Ramos (cell line): ENCODE measurements around the gene CDK5RAP2.
"Not testable (repeated sequence)": the region's sequence is repeated elsewhere in the genome, so short reads cannot be mapped to it uniquely, and the experiment has no call there.

Source experiments
- in situ Hi-C: fragments of 300-500 bp; cut with MboI; formaldehyde crosslinking; loops from one replicate; pipeline ENCODE4 v1.14.3; 2022; ENCODE audit warnings: low sequenced_read_pairs; ENCODE audit not compliant: unreplicated experiment

Gene CDK5RAP2

DNA sequence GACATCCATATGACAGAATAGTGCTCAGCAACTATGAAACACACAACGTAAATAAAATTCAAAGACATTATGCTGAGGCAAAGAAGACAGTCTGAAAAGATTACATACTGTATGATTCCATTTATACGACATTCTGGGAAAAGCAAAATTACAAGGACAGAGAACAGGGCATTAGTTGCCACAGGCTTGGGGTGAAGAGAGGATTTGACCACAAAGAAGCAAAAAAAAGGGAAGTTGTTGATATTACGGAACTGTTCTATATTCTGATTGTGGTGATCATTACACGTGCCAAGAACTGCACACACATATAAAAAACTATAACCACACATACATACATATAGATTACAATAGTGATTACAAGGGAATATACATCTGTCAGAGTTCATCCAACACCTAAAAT lies 24.1 kb downstream of the CDK5RAP2 start:
- in situ Hi-C loops, result no loop called here

- in situ Hi-C loops, result not testable (repeated sequence)
These were observed 27.7 kb downstream of the CDK5RAP2 start for GRCh38 chr9:120552210-120552704.

- in situ Hi-C loops, result no loop called here
These were observed 34.0 kb downstream of the CDK5RAP2 start for GRCh38 chr9:120545701-120546550.

- in situ Hi-C loops, result no loop called here
These were observed 35.5 kb downstream of the CDK5RAP2 start for GRCh38 chr9:120544441-120544840.

DNA sequence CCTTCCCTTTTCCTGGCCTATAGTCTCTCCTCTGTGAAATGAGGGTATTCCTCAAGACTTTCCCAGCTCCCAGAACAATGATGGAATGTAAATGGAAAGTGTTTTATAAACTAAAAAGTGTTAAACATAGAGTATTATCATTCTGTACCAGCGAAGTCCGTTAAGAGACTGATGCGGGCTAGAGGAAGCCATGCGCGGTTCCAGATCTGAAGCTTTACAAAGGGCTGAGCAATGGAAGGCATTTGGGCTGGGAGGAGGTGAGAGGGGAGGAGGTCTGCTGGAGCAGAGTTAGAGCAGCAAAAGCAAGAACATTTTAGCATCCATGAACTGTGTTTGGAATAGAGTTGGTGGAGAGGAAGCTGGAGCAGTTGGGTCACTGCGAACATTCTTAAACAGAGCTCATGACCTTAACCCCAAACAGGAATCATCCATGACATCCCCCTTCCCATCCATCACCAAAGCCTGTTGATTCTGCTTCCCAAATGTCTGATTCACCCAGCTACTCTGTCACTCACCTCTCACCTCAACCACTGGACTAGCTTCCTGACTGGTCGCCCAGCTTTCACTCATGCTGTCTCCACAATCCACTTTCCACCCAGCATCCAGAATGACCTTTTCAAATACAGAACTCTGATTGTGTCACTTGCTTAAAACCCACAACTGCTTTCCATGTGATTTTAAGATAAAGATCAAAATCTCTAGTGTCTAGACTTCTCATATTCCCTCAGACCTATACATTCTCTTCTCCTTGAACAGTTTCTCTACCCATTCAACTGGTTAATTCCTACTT lies 37.1 kb downstream of the CDK5RAP2 start:
- in situ Hi-C loops, result no loop called here

DNA sequence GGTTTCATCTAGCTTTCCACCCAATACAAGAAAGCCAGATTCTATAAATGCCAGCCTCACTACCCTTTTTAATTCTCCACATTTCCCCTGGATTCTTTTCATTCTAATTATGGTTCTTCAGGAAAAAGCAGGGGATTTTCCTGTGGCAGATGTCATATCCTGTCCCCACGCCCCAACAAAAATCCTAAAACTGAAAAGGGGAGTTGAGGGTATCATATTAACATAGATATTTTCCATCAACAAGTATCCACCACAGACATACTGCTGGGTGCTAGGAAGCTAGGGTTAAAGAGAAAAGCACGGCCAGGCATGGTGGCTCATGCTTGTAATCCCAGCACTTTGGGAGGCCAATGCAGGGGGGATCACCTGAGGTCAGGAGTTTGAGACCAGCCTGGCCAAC lies 38.0 kb downstream of the CDK5RAP2 start:
- in situ Hi-C loops, result no loop called here

DNA sequence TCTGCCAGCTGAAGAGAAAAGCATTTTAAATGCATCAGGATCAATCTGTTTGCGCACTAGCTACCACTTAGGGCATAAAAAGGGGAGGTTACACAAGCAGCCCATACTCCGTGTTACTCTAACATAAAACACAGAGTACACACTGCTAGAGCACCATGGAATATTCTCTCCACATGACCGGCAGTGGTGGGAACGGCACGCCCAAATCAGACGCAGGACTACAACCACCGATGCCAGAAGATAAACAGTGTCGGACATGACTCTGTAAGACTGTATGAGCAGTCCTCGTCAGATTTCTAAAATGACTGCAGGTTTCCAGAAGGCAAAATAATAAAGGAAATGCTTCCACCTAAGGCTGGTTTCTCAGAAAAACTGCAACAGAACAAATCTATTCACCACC lies 40.0 kb downstream of the CDK5RAP2 start:
- in situ Hi-C loops, result no loop called here

GRCh38 chr9:120538339-120538738 lies 41.6 kb downstream of the CDK5RAP2 start:
- in situ Hi-C loops, result no loop called here

DNA sequence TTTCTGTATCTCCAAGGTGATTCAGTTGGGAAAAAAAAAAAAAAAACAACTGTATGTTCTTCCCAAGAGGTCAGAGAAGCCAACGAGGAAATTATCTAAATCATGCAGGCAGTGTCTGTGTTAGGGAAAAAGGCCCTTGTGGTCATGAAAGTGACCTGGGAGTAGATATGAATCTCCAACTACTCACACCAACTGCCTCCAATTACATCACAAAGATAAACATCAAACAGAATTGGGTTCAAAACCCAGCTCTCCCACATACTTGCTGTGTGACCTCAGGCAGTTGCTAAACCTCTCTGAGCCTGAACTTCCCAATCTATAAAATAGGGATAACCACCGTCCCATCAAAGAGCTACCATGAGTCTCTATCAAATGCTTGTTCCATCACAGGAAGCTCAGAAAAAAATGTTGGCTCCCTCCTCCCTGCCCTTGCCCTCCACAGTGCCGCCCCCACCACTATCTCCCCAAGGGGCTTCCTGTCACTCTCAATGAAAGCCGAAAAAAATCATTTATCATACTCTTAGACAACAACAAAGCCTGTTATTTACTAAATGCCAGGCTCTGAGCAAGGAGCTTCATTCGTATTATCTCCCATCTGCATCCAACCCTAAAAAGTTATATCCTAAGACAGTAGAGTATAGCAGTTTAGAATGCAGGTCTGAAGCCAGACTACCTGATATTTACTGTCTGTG lies 42.9 kb downstream of the CDK5RAP2 start:
- in situ Hi-C loops, result no loop called here

GRCh38 chr9:120536094-120536493 lies 43.9 kb downstream of the CDK5RAP2 start:
- in situ Hi-C loops, result no loop called here

DNA sequence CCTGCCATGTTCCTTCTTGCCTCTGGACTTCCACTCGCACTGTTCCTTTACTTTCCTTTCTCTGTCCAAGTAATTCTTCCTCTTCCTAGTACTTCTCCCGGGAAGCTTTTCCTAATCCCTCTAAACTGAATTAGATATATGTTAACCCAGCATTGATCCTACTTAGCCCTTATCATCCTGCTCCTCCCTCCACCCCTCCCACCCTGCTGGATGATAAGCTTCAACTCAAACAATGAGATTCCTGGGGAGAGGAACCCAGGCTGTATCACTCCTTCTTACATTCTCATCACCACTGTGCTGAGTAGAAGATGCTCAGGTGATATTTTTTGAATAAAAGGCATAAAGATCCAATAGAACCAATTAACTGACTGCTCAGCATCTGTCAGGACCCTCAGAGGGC lies 45.7 kb downstream of the CDK5RAP2 start:
- in situ Hi-C loops, result no loop called here

DNA sequence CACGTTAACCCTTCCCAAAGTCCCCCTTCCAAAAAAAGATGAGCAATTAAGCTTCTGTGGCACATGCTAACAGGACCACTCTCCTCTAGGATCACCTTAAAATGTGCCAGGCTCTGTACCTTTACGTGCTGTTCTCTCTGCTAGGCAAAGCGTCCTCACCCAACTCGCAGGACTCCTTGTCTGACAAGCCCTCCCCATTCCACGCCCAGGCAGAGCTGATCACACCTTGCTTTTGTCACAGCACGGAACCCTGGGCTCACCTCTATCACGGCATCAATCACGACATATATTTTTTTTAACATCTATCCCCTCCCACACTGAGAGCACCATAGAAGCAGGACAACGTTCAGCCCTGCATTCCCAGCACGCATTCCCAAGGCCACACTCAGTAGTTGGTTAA lies 47.1 kb downstream of the CDK5RAP2 start:
- in situ Hi-C loops, result no loop called here

GRCh38 chr9:120532475-120532874 lies 47.5 kb downstream of the CDK5RAP2 start:
- in situ Hi-C loops, result no loop called here

- in situ Hi-C loops, result no loop called here
These were observed 48.2 kb downstream of the CDK5RAP2 start for GRCh38 chr9:120531683-120532300.

- in situ Hi-C loops, result not testable (repeated sequence)
These were observed 49.6 kb downstream of the CDK5RAP2 start for GRCh38 chr9:120530220-120530832.

- in situ Hi-C loops, result no loop called here
These were observed 51.1 kb downstream of the CDK5RAP2 start for GRCh38 chr9:120528829-120529228.

DNA sequence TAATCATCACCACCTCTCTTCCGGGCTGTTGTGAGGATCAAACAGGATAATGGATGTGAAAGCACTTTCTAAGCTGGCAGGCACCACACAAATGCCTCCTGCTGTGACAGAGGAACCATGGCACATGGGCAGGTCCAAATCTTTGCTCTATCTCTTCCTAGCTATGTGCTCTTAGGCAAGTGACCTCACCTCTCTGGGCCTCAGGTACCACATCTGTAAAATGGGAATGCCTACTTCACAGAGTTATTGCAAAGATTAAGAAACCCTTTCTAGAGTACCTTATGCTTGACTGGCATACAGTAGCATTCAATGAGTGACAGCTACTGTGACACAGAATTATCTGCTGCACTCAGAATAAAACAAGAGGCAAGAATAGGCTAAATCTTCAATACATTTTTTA lies 51.6 kb downstream of the CDK5RAP2 start:
- in situ Hi-C loops, result no loop called here

GRCh38 chr9:120526534-120526933 lies 53.4 kb downstream of the CDK5RAP2 start:
- in situ Hi-C loops, result no loop called here

DNA sequence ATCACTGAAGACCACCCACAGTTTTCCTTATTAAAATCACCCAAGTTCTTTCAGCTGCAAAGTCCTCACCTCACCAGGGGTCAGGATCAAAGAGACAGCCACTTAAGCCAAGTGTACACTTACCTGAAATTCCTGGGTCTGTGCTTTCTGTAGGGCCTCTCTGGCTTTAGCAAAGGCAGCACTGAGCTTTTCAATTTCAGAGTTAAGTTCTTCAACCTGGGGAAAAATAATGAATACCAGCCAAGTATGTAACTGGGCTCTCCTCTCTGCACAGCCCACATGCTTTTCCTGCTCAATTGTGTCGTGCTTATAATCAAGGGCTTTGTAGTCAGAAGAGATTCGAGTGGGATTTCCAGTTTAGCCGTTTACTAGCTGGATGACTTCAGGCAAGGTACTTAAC lies 55.1 kb downstream of the CDK5RAP2 start:
- in situ Hi-C loops, result no loop called here

GRCh38 chr9:120524038-120524437 lies 55.9 kb downstream of the CDK5RAP2 start:
- in situ Hi-C loops, result no loop called here
